GM18909 (cell line): ENCODE measurements around the gene NGB.
"Not testable (repeated sequence)": the region's sequence is repeated elsewhere in the genome, so short reads cannot be mapped to it uniquely, and the experiment has no call there.

ENCODE experiments used
- ATAC-seq: cut with Tn5 transposase; IDR thresholded peaks from one replicate; pipeline ENCODE4 v1.9.1; 2021; ENCODE audit warnings: mild to moderate bottlenecking; ENCODE audit not compliant: unreplicated experiment, poor library complexity

The NGB gene

GRCh38 chr14:77299771-77300170 lies 28.8 kb upstream of the NGB start:
- no peak for ATAC-seq

DNA sequence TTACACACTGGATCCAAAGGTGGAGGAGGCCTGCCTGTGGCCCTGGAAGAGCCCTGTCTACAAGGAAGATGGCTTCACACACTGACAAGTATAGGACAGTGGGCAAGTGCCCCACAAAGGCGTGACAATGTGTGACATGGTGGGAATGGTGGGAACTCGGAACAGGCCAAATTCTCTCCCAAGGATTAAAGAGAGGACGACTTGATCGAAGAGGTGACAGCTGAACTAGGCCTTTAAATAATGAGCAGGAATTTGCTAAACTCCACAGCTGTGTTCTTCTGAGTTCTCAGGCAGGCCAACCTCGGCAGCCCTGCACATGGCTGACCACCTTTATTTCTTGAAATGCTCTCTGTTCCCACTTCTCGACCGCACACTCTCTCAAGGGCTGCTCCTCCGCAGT lies 25.9 kb upstream of the NGB start:
- ATAC-seq = no peak

- no peak for ATAC-seq
Observed at GRCh38 chr14:77296155-77296554, 25.1 kb upstream of the NGB start.

- no peak for ATAC-seq
Observed at GRCh38 chr14:77290705-77291104, 19.7 kb upstream of the NGB start.

- no peak for ATAC-seq
Observed at GRCh38 chr14:77286576-77286975, 15.6 kb upstream of the NGB start.

DNA sequence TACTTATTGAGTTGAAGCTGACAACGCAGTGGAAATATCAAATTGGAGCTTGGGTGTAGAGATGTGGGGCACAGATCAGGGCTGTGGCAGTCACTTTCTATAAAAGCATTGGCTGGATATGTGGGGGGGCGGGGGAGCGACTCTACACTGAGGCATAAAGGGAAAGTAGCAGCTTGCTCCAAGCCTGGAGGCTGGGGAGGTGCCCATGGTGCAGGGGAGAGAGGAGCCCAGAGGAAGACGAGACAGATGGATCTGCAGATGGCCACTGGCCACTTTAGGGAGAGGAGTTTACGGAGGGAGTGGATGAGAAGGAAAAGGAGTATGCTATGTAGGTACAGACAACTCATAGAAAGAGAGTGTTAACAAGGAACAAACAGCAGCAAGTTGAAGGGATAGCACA lies 13.5 kb upstream of the NGB start:
- ATAC-seq = no peak

DNA sequence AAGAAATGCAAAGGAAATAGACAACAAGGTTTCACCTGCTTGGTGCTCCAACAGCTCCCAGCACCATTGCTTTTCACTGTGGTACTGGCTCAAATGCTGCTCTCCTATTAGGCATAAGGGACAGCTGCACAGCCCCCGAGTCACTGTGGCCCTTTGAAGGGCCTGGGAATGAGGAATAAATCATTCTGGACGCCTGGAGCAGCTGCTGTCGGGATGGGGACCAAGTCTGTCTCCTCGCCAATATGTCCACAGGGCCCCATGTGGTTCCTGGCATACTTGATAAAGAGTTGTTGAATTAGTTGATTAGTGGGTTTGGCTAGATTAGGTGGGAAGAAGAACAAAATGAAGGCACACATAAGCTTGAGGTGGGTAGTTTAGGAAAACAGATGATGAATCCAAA lies 13.1 kb upstream of the NGB start:
- no peak for ATAC-seq

- no peak for ATAC-seq
Observed at GRCh38 chr14:77281852-77282410, 10.9 kb upstream of the NGB start.

DNA sequence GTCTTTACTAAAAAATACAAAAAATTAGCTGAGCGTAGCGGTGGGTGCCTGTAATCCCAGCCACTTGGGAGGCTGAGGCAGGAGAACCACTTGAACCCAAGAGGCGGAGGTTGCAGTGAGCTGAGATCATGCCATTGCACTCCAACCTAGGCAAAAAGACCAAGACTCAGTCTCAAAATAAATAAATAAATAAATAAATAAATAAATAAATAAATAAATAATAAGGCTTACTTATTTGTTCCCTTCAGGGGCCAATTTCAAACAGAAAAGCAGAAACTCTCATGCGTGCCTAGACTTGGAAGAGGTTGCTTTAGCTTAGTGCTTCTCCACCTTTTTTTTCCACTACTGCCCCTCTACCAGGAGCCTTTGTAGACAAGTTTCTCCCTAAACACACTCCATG lies 9.9 kb upstream of the NGB start:
- not testable (repeated sequence) for ATAC-seq

GRCh38 chr14:77279719-77280118 lies 8.7 kb upstream of the NGB start:
- ATAC-seq = no peak

DNA sequence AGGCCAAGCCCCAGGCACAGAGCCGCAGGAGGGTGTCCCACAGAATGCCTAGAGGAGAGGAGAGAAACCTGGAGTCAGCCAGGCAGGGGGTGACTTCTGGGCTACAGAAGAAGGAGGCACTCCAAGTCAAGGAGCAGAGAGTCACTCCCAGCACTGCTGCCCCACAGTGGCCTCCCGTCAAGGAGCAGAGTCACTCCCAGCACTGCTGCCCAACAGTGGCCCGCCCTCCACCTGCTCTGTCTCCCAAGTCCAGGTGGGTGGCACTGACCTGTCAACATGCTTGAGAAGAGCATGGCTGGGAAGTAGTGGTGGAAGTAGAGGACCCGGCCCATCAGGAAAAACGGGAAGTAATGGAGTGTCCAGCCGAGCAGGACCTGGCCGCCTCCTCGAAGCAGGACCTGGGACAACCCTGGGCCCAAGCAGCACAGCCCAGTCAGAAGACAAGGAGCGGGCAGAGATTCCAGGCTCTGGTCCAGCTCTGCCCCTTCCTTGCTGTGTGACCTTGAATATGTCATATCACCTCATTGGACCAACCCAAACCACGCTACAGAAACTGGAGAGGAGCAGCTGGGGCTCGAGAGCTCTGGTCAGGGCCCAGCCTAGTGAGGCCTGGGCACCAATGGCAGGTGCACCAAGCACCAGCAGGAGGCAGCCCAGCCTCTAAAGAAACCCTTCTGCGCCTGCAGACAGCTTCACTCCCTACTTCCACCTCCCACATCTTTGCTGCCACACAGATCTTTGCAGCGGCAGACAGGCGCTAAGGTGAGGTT lies 7.6 kb upstream of the NGB start:
- no peak for ATAC-seq

- no peak for ATAC-seq
Observed at GRCh38 chr14:77276959-77277358, 6.0 kb upstream of the NGB start.

DNA sequence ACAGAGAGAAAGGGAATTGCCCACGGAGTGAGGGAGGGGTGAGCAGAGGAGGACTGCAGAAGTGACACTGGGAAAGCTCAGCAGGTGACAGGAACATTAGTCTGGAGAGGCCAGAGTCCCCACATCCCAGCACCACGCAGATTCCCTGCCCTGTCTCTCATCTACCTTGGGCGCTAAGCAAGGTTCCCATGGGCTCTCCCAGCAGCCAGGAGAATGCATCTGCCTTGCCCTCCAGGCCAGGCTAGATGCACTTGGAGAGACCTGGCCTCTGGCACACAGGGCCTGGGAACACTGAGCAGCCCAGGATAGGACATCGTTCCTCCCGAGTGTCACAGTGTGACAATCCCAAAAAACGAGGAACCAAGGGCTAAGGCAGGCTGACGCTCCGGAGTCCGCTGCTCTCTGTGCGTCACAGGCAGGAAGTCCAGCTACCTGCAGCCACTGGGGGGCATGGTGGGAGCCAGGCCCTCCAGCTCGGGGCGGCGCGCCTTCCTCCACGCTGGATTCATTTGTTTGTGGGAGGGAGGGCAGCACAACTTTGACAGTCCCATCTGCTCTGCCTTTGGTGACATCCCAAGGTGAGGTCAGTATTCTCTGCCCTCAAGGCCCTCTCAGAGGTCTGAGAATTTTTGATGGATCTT lies 5.4 kb upstream of the NGB start:
- no peak for ATAC-seq

- no peak for ATAC-seq
Observed at GRCh38 chr14:77275601-77276017, 4.6 kb upstream of the NGB start.

- no peak for ATAC-seq
Observed at GRCh38 chr14:77275041-77275580, 4.1 kb upstream of the NGB start.

DNA sequence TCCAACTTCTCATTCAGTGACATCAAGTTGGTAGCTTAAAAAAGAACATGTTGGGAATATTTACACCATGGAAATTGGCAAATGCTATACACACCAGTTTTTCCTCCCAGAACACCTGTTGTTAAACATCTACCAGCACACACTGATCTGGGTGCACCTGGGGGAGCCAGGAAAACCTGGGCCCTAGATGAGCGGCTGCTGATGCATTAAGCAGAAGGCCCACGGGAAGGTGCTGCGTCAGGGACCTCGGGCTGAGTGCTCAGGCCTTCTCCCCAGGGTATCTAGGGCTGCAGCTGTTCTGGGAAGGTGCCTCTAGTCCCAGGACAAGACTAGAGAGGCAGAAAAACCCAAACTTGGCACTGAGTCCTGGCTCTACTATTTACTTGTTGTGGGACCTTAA lies 2.8 kb upstream of the NGB start:
- ATAC-seq = no peak

GRCh38 chr14:77272261-77272660 lies 1.3 kb upstream of the NGB start:
- ATAC-seq = no peak

DNA sequence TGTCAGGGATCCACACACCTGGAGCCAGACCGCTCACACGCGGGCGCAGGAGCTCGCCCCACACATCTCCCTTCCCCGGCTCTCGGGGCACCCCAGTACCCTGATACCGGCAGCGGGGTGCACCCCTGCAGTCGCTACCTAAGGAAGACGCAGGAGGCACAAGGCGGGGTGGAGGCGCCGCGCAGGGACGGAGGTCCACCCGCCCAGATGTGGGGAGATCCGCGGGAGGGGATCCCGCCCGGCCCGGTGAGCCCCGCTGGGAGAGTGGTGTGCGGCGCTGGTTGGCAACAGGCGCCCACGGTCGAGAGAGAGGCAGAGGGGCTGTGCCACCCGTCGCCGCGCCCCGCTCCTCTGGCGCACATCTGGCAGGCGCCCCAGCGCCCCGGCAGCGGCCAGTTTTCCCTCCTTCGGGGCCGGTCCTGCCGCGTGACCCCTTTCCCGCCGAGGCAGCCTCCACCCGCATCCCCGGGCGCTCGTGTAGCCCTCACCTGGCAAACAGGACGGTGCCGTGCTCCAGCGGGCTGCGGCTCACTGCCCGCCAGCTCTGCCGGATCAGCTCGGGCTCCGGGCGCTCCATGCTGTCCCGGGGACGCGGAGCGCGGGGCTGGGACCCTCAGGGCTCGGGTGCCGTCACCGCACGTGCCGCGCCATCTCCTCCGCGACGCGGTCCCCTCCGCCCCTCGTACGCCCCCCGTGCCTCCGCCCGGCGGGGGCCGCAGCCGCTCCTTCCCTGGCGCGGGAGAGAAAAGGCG lies 469 bp downstream of the NGB start:
- no peak for ATAC-seq

GRCh38 chr14:77268989-77269600 lies 1.9 kb downstream of the NGB start:
- no peak for ATAC-seq

DNA sequence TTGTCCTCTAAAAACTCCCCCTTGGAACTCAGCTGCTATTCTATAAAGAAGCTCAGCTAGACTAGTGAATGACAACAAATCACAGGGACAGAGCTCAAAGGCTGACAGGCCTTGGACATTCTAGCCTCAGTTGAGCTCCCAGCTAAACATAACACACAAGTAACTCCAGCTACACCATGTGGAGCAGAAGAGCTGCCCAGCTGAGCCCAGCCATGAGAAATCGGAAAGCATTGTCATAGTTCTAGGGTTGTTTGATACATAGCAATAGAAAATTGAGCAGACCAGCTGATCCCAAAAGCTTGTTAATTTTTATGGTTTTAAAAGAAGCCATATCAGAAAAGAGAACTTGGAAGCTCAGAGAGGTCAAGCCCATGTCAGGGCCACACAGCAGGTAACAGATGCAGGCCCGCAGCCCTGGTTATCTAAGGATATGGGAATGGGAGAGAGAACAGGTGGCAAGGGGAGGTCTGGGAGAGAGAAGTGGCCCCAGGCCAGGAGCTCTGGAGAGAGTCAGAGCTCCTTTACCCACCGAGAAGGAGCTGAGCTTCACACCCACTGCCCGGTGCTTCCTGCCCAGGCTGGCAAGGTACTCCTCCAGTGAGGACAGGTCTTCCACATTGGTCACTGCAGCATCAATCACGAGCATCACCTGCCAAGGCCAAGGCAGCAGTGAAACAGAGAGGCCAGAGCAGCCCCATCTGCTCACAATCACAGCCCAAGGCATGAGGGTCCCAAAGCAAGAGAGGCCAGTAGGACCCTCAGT lies 2.9 kb downstream of the NGB start:
- ATAC-seq = no peak
